Measurements from ENCODE around the gene COA5.

The COA5 gene

GRCh38 chr2:98634406-98635092, 26.2 kb upstream of the COA5 start:
- in situ Hi-C loops (cut with HindIII; ENCODE audit: low pct_ligation_motif_present, low sequenced_read_pairs): no loop called here
- no peak overlapping the region for H3K27ac ChIP-seq
- DNase-seq: peak; percentile 2

DNA sequence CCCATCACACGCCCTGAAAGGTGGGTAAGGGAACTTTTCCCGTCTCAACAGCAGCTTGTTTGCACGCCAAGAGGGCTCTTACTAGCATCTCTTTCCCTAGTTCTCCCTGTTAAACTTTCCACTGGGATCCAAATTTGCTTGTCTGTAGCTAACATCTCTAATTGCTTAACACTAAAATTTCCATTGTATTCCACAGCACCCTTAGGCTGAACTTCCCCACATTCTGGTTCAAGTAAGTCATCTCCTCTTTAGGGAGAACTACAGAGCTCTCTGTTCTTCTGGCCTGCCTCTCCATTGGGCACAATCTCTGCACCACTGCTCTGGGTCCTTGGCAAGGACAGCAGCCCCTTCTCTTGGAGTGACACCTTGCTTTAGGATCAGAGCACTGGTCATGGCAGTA, 24.0 kb upstream of the COA5 start:
- H3K27ac ChIP-seq: no peak overlapping the region
- no peaks in the 10 kb centered on the region for H3K27me3 ChIP-seq (replicated peaks)
- TF ChIP-seq, protein P1, sequence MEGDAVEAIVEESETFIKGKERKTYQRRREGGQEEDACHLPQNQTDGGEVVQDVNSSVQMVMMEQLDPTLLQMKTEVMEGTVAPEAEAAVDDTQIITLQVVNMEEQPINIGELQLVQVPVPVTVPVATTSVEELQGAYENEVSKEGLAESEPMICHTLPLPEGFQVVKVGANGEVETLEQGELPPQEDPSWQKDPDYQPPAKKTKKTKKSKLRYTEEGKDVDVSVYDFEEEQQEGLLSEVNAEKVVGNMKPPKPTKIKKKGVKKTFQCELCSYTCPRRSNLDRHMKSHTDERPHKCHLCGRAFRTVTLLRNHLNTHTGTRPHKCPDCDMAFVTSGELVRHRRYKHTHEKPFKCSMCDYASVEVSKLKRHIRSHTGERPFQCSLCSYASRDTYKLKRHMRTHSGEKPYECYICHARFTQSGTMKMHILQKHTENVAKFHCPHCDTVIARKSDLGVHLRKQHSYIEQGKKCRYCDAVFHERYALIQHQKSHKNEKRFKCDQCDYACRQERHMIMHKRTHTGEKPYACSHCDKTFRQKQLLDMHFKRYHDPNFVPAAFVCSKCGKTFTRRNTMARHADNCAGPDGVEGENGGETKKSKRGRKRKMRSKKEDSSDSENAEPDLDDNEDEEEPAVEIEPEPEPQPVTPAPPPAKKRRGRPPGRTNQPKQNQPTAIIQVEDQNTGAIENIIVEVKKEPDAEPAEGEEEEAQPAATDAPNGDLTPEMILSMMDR (IDR thresholded peaks at IDR 0.05; ENCODE audit: low read depth, low read length, missing control alignments): no peak
- H3K36me3 ChIP-seq (replicated peaks): no peaks in the 10 kb centered on the region
- no peak for DNase-seq
- in situ Hi-C loops (cut with HindIII; ENCODE audit: low pct_ligation_motif_present, low sequenced_read_pairs): no loop called here
- no peak overlapping the region for H3K4me3 ChIP-seq (ENCODE audit: low read depth, low read length)

More at GRCh38 chr2:98634406-98635092, 26.2 kb upstream of the COA5 start:
- H3K27me3 ChIP-seq (replicated peaks): no peaks in the 10 kb centered on the region
- TF ChIP-seq, protein P1 (IDR thresholded peaks at IDR 0.05; ENCODE audit: low read depth, low read length, missing control alignments): peak; percentile 60
- H3K4me3 ChIP-seq (ENCODE audit: low read depth, low read length): no peak overlapping the region
- no peaks in the 10 kb centered on the region for H3K36me3 ChIP-seq (replicated peaks)

- no peak for DNase-seq
- in situ Hi-C loops (cut with HindIII; ENCODE audit: low pct_ligation_motif_present, low sequenced_read_pairs): no loop called here
Observed at GRCh38 chr2:98623657-98624056, 15.3 kb upstream of the COA5 start.

DNA sequence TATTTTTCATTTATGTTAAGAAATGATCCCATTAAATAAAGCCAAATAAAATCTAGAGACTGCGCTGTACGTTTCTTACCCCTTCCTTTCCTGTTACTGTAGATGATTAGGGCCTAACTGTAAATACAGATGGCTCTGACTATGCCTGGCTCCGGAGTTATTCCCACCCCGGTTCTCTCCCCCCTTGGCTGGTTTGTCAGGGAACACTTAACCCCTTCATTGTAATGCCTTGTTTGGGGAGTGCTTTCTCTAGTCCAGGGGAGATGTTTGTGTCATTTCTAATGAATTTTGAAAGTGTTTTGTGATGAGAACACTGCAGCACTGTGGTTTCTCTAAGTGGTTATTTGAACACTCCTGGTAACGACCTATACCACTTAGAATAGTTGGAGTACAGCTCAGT, 8.8 kb upstream of the COA5 start:
- TF ChIP-seq, protein P1 (IDR thresholded peaks at IDR 0.05; ENCODE audit: low read depth, low read length, missing control alignments): no peak
- in situ Hi-C loops (cut with HindIII; ENCODE audit: low pct_ligation_motif_present, low sequenced_read_pairs): no loop called here
- peaks cover 40% of the 10 kb centered on the region for H3K36me3 ChIP-seq (replicated peaks)
- DNase-seq: no peak
- H3K4me3 ChIP-seq (ENCODE audit: low read depth, low read length): no peak overlapping the region
- H3K27ac ChIP-seq: no peak overlapping the region
- H3K27me3 ChIP-seq (replicated peaks): no peaks in the 10 kb centered on the region

More at GRCh38 chr2:98623657-98624056, 15.3 kb upstream of the COA5 start:
- TF ChIP-seq, protein P1 (IDR thresholded peaks at IDR 0.05; ENCODE audit: low read depth, low read length, missing control alignments): no peak
- no peaks in the 10 kb centered on the region for H3K27me3 ChIP-seq (replicated peaks)
- H3K27ac ChIP-seq: no peak overlapping the region
- no peak overlapping the region for H3K4me3 ChIP-seq (ENCODE audit: low read depth, low read length)
- no peaks in the 10 kb centered on the region for H3K36me3 ChIP-seq (replicated peaks)

- no peak for DNase-seq
- Histone ChIP-seq H3K27ac (no peak overlapping the region), H3K27me3 (replicated peaks) (no peaks in the 10 kb centered on the region), H3K4me3 (ENCODE audit: low read depth, low read length) (no peak overlapping the region), H3K36me3 (replicated peaks) (peaks cover 45% of the 10 kb centered on the region)
- in situ Hi-C loops (cut with HindIII; ENCODE audit: low pct_ligation_motif_present, low sequenced_read_pairs): no loop called here
- TF ChIP-seq, protein P1 (IDR thresholded peaks at IDR 0.05; ENCODE audit: low read depth, low read length, missing control alignments): peak; percentile 46
Observed at GRCh38 chr2:98615481-98615880, 7.2 kb upstream of the COA5 start.
